Ovary (tissue), 3 donors: Measurements from ENCODE around the gene CSMD2.

Experiments
- EP300 ChIP-seq: sonication (generic); formaldehyde crosslinking; IDR thresholded peaks from one replicate; pipeline ENCODE4 v1.6.1; 2017; ENCODE audit warnings: antibody characterized with exemption
- POLR2A ChIP-seq: fragments of 450-650 bp; IDR thresholded peaks from one replicate; pipeline ENCODE4 v1.6.1; 2017; ENCODE audit warnings: antibody characterized with exemption, mild to moderate bottlenecking, moderate library complexity
- TF ChIP-seq, protein P1 (sequence below), 3 donors: fragments of 450-650 bp in 2 of 3; fragments of 200-600 bp in 1 of 3; IDR thresholded peaks; one replicate each; pipeline versions ENCODE4 v1.5.1 to v1.8.0; 2016 to 2022; ENCODE audit warnings: antibody characterized with exemption in 3 of 3, mild to moderate bottlenecking in 1 of 3
- donor health status: DM: no; HTN: no; CAD: no.

DNA sequence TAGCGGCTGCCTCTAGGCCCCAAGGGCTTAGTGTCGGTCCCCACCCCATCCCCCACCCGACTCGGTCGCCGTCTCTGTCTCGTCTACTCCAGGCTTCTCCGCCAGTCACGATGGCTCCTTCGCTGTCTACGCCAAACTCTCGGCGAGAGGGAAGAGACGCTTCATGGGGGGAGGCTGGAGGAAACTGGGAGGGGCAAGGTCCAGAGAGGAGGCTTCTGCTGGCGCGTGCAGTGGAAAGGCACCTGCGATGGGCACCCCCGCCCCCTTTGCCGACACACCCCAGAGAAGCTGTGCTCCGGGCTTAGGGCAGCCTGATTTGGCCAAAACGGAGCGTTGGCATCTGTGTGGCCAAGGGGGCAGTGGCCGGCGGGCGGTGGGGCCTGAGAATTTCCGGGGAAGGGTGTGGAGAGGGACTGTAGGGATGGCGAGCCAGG lies 1.2 kb upstream of the CSMD2 start:
- TF ChIP-seq EP300: no peak
- no peak for TF ChIP-seq POLR2A
- TF ChIP-seq, protein P1, sequence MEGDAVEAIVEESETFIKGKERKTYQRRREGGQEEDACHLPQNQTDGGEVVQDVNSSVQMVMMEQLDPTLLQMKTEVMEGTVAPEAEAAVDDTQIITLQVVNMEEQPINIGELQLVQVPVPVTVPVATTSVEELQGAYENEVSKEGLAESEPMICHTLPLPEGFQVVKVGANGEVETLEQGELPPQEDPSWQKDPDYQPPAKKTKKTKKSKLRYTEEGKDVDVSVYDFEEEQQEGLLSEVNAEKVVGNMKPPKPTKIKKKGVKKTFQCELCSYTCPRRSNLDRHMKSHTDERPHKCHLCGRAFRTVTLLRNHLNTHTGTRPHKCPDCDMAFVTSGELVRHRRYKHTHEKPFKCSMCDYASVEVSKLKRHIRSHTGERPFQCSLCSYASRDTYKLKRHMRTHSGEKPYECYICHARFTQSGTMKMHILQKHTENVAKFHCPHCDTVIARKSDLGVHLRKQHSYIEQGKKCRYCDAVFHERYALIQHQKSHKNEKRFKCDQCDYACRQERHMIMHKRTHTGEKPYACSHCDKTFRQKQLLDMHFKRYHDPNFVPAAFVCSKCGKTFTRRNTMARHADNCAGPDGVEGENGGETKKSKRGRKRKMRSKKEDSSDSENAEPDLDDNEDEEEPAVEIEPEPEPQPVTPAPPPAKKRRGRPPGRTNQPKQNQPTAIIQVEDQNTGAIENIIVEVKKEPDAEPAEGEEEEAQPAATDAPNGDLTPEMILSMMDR (IDR thresholded peaks at IDR 0.05): no peak
